Right lobe of liver (tissue), 6 donors: ENCODE data around the gene DUSP7. TPM values are rescaled to one million over a fixed set of nuclear protein-coding genes. Genes with fewer than 3 reads are reported as not detected.

Experiments used
- ATAC-seq, 4 donors: fragments of 200-7000 bp; cut with Tn5 transposase; one replicate each; pipeline ENCODE4 v1.9.1; 2020; ENCODE audit warnings: mild to moderate bottlenecking in 4 of 4, moderate library complexity in 4 of 4
- DNase-seq, 3 donors: peaks; one replicate each; pipeline ENCODE4 v3.0.0-alpha.2; 2020
- H3K27ac ChIP-seq, 3 donors: fragments of 200-600 bp; one replicate each; pipeline ENCODE4 v1.8.0; 2022
- H3K27me3 ChIP-seq, 2 donors: fragments of 200-600 bp; one replicate each; pipeline ENCODE4 v1.8.0; 2022
- H3K36me3 ChIP-seq, 4 donors: fragments of 200-600 bp; sonication (generic) in 1 of 4; one replicate each; pipeline versions ENCODE4 v1.5.1 to v1.8.0; 2017 to 2022; ENCODE audit warnings: control low read depth in 1 of 4
- H3K4me1 ChIP-seq, 4 donors: fragments of 200-600 bp; sonication (generic) in 1 of 4; one replicate each; pipeline versions ENCODE4 v1.5.1 to v1.8.0; 2017 to 2022; ENCODE audit warnings: control low read depth in 1 of 4
- H3K4me3 ChIP-seq, 3 donors: fragments of 200-600 bp; one replicate each; pipeline ENCODE4 v1.8.0; 2022
- H3K9me3 ChIP-seq, 4 donors: fragments of 200-600 bp; sonication (generic) in 1 of 4; one replicate each; pipeline versions ENCODE4 v1.5.1 to v1.8.0; 2017 to 2022; ENCODE audit warnings: control low read depth in 1 of 4
- CTCF ChIP-seq, 4 donors: fragments of 200-600 bp in 3 of 4; fragments of 450-650 bp in 1 of 4; IDR thresholded peaks; one replicate each; pipeline versions ENCODE4 v1.5.1 to v1.8.0; 2016 to 2022; ENCODE audit warnings: antibody characterized with exemption in 4 of 4, mild to moderate bottlenecking in 2 of 4
- POLR2A ChIP-seq: fragments of 450-650 bp; IDR thresholded peaks from one replicate; pipeline ENCODE4 v1.6.1; 2017; ENCODE audit warnings: antibody characterized with exemption, mild to moderate bottlenecking
- WGBS: methylation state at CpG from one replicate; pipeline ENCODE4 v1.1.6; 2018; ENCODE audit warnings: low coverage, low lambda C conversion rate; ENCODE audit not compliant: insufficient coverage; ENCODE audit errors: missing lambda C conversion rate; 5-methylcytosine and 5-hydroxymethylcytosine counted together
- intact Hi-C, 2 donors: fragments of 100-400 bp; cut with DNase I; formaldehyde crosslinking; loops; one replicate each; pipeline versions ENCODE4 v1.11.2 to v1.14.1; 2022
- total RNA-seq, 6 experiments: library from RNA; depleted of rRNA in 2 of 6; stranded (reverse); fragments of >200 nt in 2 of 6; fragmentation: NEBNext Ultra II Directional in 3 of 6; extraction: Animal tissue kit (Norgen Biotek cat#: 25700) in 3 of 6; gene quantifications; one replicate each; pipeline versions ENCODE4 v1.1.0 to v1.2.4, GENCODE V29; 2016 to 2023
- donor health status: DM: no; HTN: yes; CAD: no.
- donor health status: DM: no; HTN: no; CAD: no.
- donor health status: DM: no; HTN: no; CAD: no.
- donor health status: DM: no; HTN: yes; CAD: no.
- donor health status: DM: no; HTN: yes; CAD: no.

DUSP7 gene
- total RNA-seq, 6 experiments from 2014 or later = 3.0 to 4.2 (median 3.5) TPM

GRCh38 chr3:52067046-52067445 is 10.7 kb upstream of the DUSP7 start:
- ATAC-seq = no peak
- H3K27me3 ChIP-seq = no peaks in the 10 kb centered on the region
- no peaks in the 10 kb centered on the region for H3K36me3 ChIP-seq
- H3K27ac ChIP-seq = no peak overlapping the region
- TF ChIP-seq CTCF (IDR thresholded peaks at IDR 0.05) (no peak), POLR2A (no peak)
- no peak for DNase-seq
- no peaks in the 10 kb centered on the region for H3K9me3 ChIP-seq
- no peaks in the 10 kb centered on the region for H3K4me1 ChIP-seq
- intact Hi-C loops = no loop called here
- WGBS = no CpG with 5 or more reads among the region's 8 CpGs
- no peak overlapping the region for H3K4me3 ChIP-seq

- no peak for DNase-seq
- TF ChIP-seq POLR2A (no peak), CTCF (IDR thresholded peaks at IDR 0.05) (no peak)
- no peak for ATAC-seq
- WGBS = 63% methylated on average over 2 of the region's 12 CpGs
- H3K9me3 ChIP-seq = no peaks in the 10 kb centered on the region
- intact Hi-C loops = no loop called here
- no peaks in the 10 kb centered on the region for H3K36me3 ChIP-seq
- no peak overlapping the region for H3K4me3 ChIP-seq
- no peaks in the 10 kb centered on the region for H3K4me1 ChIP-seq
- no peaks in the 10 kb centered on the region for H3K27me3 ChIP-seq
- H3K27ac ChIP-seq = no peak overlapping the region
These were observed 8.9 kb upstream of the DUSP7 start for GRCh38 chr3:52065264-52065756.

GRCh38 chr3:52064561-52064960 is 8.2 kb upstream of the DUSP7 start:
- Histone ChIP-seq H3K4me1 (no peaks in the 10 kb centered on the region), H3K36me3 (no peaks in the 10 kb centered on the region), H3K9me3 (no peaks in the 10 kb centered on the region), H3K4me3 (no peak overlapping the region), H3K27me3 (no peaks in the 10 kb centered on the region), H3K27ac (no peak overlapping the region)
- intact Hi-C loops = no loop called here
- ATAC-seq (no peak), DNase-seq (no peak)
- WGBS = 60% methylated on average over 1 of the region's 8 CpGs
- TF ChIP-seq CTCF (IDR thresholded peaks at IDR 0.05) = no peak
- no peak for TF ChIP-seq POLR2A

GRCh38 chr3:52063026-52063723 is 6.8 kb upstream of the DUSP7 start:
- TF ChIP-seq POLR2A (no peak), CTCF (IDR thresholded peaks at IDR 0.05) (no peak)
- ATAC-seq (no peak), DNase-seq (no peak)
- WGBS = 64% methylated on average over 6 of the region's 14 CpGs
- Histone ChIP-seq H3K36me3 (no peaks in the 10 kb centered on the region), H3K27ac (no peak overlapping the region), H3K9me3 (no peaks in the 10 kb centered on the region), H3K4me1 (no peaks in the 10 kb centered on the region), H3K27me3 (no peaks in the 10 kb centered on the region), H3K4me3 (no peak overlapping the region)
- intact Hi-C loops = no loop called here
